ENCODE data around the gene SCFD1.

The SCFD1 gene

GRCh38 chr14:30759172-30760125, 137.3 kb downstream of the SCFD1 start:
- no peak for DNase-seq

- no peak for DNase-seq
These were observed 141.8 kb downstream of the SCFD1 start for GRCh38 chr14:30763891-30764290.

DNA sequence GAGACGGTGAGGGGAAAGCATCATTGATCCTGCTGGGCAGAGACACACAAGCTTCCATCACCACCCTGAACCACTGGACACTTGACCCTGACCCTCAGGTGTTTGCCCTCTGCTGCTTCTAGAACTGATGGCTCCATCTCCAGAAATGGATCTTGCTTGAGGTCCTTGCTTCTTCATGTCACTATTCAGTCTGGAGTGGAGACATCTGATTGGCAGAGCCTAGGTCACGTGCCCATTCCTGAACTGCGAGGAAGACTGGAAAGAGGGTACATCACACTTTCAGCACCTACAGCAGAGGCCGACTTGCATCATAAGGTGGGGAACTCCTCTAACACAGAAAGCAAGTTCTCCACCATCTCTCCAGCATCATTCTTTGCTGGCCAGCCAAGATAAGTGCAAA, 145.5 kb downstream of the SCFD1 start:
- no peak for DNase-seq

GRCh38 chr14:30768791-30769190, 146.7 kb downstream of the SCFD1 start:
- DNase-seq = no peak

- no peak for DNase-seq
These were observed 148.3 kb downstream of the SCFD1 start for GRCh38 chr14:30770376-30770775.

GRCh38 chr14:30771595-30771994, 149.5 kb downstream of the SCFD1 start:
- no peak for DNase-seq

DNA sequence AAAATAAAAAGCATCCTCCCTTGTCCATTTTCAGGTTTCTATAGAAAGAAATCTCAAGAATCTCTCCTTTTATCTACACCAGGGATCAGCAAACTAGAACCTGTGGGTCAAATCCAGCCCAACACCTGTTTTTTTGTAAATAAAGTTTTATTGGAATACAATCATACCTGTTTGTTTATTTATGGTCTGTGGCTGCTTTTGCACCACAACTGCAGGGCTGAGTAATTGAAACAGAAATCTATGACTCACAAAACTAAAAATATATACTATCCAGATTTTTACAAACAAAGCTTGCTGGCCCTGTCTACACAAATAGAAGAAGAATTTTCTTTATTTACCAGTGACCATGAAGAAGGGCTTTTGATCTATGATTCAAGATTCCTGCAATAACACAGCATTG, 157.1 kb downstream of the SCFD1 start:
- DNase-seq = no peak

Data from NCI-H510A treated with DMSO at 0.1 percent for 48 hours (cell line).